Vagina (tissue), 2 donors: ENCODE results near the gene ARHGAP42. TPM values are rescaled to one million over a fixed set of nuclear protein-coding genes. Genes with fewer than 3 reads are reported as not detected.

ENCODE experiments used
- DNase-seq, 2 donors: peaks; one replicate each; pipeline ENCODE4 v3.0.0-alpha.2; 2017; ENCODE audit errors: extremely low spot score in 2 of 2
- H3K27ac ChIP-seq: fragments of 200-600 bp; sonication (generic); one replicate; pipeline ENCODE4 v1.5.1; 2019
- H3K27me3 ChIP-seq: fragments of 200-600 bp; sonication (generic); one replicate; pipeline ENCODE4 v1.5.1; 2019
- H3K36me3 ChIP-seq, 2 donors: fragments of 200-600 bp; sonication (generic); one replicate each; pipeline ENCODE4 v1.5.1; 2017 to 2019
- H3K4me1 ChIP-seq: fragments of 200-600 bp; sonication (generic); one replicate; pipeline ENCODE4 v1.5.1; 2019
- H3K4me3 ChIP-seq, 2 donors: fragments of 200-600 bp; sonication (generic); 1 replicate in 1 of 2; 2 replicates in 1 of 2; pipeline ENCODE4 v1.5.1; 2016 to 2019
- H3K9me3 ChIP-seq: fragments of 200-600 bp; sonication (generic); one replicate; pipeline ENCODE4 v1.5.1; 2019
- POLR2A ChIP-seq, 2 donors: fragments of 450-650 bp; IDR thresholded peaks; one replicate each; pipeline ENCODE4 v1.6.1; 2017; ENCODE audit warnings: antibody characterized with exemption in 2 of 2, mild to moderate bottlenecking in 2 of 2, moderate library complexity in 2 of 2
- POLR2AphosphoS5 ChIP-seq, 2 donors: sonication (generic); formaldehyde crosslinking; IDR thresholded peaks; one replicate each; pipeline ENCODE4 v1.9.0; 2017; ENCODE audit warnings: antibody characterized with exemption in 2 of 2, mild to moderate bottlenecking in 2 of 2, low read depth in 1 of 2; ENCODE audit not compliant: insufficient read depth in 1 of 2
- intact Hi-C: fragments of 100-400 bp; cut with DNase I; formaldehyde crosslinking; loops from one replicate; pipeline ENCODE4 v1.15.1; 2023
- total RNA-seq: library from RNA; depleted of rRNA; stranded (reverse); fragments of >200 nt; gene quantifications from one replicate; pipeline ENCODE4 v1.2.3, GENCODE V29; 2016
- TF ChIP-seq, protein P1 (sequence below), 3 experiments: fragments of 450-650 bp in 2 of 3; fragments of 200-600 bp in 1 of 3; sonication (generic) in 1 of 3; IDR thresholded peaks; one replicate each; pipeline ENCODE4 v1.5.1; 2017 to 2019; ENCODE audit warnings: antibody characterized with exemption in 3 of 3, mild to moderate bottlenecking in 2 of 3, moderate library complexity in 2 of 3

Gene ARHGAP42
- total RNA-seq, 1 donor from 2014 or later: 5.9 TPM

DNA sequence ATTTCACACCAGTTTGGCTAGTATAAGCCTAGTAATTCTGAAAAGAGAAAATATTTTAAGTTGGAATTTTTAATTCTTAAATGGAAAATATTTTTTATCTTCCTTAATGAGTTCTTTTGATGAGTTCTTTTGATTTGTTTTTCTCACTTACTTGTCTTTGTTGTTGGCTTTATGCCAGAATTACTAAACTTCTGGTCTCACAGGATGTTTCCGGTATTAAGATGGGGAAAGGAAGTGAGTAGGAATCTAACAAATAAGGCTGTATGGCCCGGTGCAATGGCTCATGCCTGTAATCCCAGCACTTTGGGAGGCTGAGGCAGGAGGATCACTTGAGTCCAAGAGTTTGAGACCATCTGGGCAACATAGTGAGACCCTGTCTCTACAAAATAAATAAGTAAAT lies 106.4 kb downstream of the ARHGAP42 start:
- peaks cover 6% of the 10 kb centered on the region for H3K4me1 ChIP-seq
- H3K36me3 ChIP-seq: no peaks in the 10 kb centered on the region
- H3K27ac ChIP-seq: no peak overlapping the region
- no peaks in the 10 kb centered on the region for H3K27me3 ChIP-seq
- no peak overlapping the region for H3K4me3 ChIP-seq
- no peaks in the 10 kb centered on the region for H3K9me3 ChIP-seq
- no peak for DNase-seq
- intact Hi-C loops: no loop called here
- no peak for TF ChIP-seq POLR2A (IDR thresholded peaks at IDR 0.05)
- TF ChIP-seq, protein P1, sequence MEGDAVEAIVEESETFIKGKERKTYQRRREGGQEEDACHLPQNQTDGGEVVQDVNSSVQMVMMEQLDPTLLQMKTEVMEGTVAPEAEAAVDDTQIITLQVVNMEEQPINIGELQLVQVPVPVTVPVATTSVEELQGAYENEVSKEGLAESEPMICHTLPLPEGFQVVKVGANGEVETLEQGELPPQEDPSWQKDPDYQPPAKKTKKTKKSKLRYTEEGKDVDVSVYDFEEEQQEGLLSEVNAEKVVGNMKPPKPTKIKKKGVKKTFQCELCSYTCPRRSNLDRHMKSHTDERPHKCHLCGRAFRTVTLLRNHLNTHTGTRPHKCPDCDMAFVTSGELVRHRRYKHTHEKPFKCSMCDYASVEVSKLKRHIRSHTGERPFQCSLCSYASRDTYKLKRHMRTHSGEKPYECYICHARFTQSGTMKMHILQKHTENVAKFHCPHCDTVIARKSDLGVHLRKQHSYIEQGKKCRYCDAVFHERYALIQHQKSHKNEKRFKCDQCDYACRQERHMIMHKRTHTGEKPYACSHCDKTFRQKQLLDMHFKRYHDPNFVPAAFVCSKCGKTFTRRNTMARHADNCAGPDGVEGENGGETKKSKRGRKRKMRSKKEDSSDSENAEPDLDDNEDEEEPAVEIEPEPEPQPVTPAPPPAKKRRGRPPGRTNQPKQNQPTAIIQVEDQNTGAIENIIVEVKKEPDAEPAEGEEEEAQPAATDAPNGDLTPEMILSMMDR (IDR thresholded peaks at IDR 0.05): no peak
- TF ChIP-seq POLR2AphosphoS5 (IDR thresholded peaks at IDR 0.05; ENCODE audit: insufficient read depth in 1 of 2, low read depth in 1 of 2): no peak

DNA sequence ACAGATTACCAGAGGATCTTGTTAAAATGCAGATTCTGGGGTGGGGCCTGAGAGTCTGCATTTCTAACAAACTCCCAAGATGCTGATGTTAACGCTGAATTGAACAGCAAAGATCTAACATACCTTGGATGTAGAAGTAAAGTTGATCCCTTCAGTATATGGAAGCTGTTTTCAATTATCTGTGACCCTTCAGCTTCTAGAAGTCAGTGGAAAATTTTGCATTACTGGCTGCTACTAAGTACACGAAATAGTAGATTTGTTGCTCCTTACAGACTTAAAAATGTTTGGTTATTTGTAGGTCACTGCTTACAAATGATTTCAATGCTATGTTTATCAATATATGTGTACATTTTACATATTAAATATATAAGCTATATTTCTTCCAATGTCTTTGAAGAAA lies 107.4 kb downstream of the ARHGAP42 start:
- no peak for DNase-seq
- TF ChIP-seq POLR2AphosphoS5 (IDR thresholded peaks at IDR 0.05; ENCODE audit: insufficient read depth in 1 of 2, low read depth in 1 of 2) (no peak), POLR2A (IDR thresholded peaks at IDR 0.05) (no peak)
- TF ChIP-seq, protein P1 (IDR thresholded peaks at IDR 0.05): no peak
- no peaks in the 10 kb centered on the region for H3K9me3 ChIP-seq
- H3K36me3 ChIP-seq: no peaks in the 10 kb centered on the region
- H3K27me3 ChIP-seq: no peaks in the 10 kb centered on the region
- no peak overlapping the region for H3K27ac ChIP-seq
- intact Hi-C loops: no loop called here
- no peaks in the 10 kb centered on the region for H3K4me1 ChIP-seq
- H3K4me3 ChIP-seq: no peak overlapping the region

DNA sequence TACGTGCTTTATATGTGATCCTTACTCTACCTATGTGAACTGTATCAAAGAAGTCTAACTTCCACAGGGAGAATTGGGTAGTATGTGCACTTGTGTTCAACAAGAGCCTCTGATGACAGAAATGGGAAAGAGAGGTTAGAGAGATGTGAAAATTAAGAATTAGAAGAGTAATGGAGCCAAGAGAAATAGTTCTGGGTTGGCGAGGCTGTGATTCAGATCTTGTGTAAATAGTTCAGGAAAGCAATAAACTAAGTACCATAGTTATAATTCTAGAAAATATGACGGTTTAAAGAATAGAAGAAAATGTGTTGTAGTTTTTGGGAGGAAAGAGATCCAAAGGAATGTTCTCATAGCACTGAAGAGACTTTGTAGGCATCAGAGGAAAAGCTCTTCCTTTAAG lies 112.4 kb downstream of the ARHGAP42 start:
- TF ChIP-seq POLR2A (IDR thresholded peaks at IDR 0.05) (no peak), POLR2AphosphoS5 (IDR thresholded peaks at IDR 0.05; ENCODE audit: insufficient read depth in 1 of 2, low read depth in 1 of 2) (no peak)
- TF ChIP-seq, protein P1 (IDR thresholded peaks at IDR 0.05): no peak
- no peak overlapping the region for H3K4me3 ChIP-seq
- intact Hi-C loops: no loop called here

DNA sequence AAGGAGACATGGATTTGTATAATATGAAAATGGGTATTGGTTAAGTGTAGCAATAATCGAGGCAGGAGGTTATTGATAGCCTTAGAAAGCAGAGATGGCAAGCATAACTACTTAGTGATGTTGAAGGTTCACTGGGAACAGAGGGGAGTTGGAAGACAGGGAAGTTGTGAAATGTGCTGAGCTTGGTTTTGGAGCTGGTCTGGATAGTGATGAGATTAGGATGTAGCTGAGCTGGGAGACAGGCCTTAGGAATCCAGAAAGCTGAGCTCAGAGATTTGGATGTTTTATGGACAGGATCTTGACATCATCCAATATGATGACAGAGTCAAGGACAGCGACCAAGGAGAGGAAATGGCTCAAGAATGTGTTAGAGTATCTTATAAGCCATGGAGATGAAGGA lies 113.1 kb downstream of the ARHGAP42 start:
- H3K4me1 ChIP-seq: no peaks in the 10 kb centered on the region
- no peaks in the 10 kb centered on the region for H3K27me3 ChIP-seq
- DNase-seq: no peak
- no peak overlapping the region for H3K27ac ChIP-seq
- intact Hi-C loops: no loop called here
- no peaks in the 10 kb centered on the region for H3K36me3 ChIP-seq
- no peaks in the 10 kb centered on the region for H3K9me3 ChIP-seq
- no peak overlapping the region for H3K4me3 ChIP-seq
- TF ChIP-seq POLR2A (IDR thresholded peaks at IDR 0.05): no peak
- TF ChIP-seq, protein P1 (IDR thresholded peaks at IDR 0.05): no peak
- no peak for TF ChIP-seq POLR2AphosphoS5 (IDR thresholded peaks at IDR 0.05; ENCODE audit: insufficient read depth in 1 of 2, low read depth in 1 of 2)

More for the DNA sequence above, 112.4 kb downstream of the ARHGAP42 start:
- no peak for DNase-seq
- no peaks in the 10 kb centered on the region for H3K27me3 ChIP-seq
- no peaks in the 10 kb centered on the region for H3K4me1 ChIP-seq
- H3K27ac ChIP-seq: no peak overlapping the region
- H3K9me3 ChIP-seq: no peaks in the 10 kb centered on the region
- H3K36me3 ChIP-seq: no peaks in the 10 kb centered on the region

DNA sequence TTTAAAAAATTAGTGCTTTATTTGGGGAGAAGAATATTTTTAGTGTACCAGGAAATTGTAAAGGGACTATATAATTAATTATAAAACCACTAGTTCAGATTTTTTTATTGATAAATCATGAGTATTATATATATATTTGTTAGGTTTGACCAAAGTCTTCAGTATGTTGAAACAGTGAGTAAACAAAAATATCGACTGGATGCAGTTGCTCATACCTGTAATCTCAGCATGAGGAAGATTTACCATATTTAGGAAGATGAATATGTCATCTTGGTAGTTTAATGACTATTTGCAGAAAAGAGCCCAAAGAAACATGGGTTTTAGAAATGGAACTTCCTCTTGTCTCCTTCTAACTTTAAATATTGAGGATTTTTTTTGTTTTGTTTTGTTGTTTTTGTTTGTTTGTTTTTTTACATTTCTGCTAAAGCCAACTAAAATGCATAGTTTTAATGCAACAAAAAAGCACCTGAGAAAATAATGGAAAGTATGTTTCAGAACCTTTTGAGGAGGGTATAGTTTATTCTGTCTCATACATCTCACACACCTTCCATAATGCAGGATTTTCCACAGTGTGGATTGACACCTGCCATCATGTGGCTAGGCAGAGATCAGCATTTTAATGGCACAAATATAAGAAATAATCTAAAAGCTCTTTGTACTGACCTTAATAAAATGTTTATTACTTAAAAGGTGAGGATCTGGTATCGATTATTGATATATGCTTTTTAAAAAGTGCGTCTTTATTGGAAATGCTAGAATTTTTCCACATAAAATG lies 114.3 kb downstream of the ARHGAP42 start:
- H3K27ac ChIP-seq: no peak overlapping the region
- no peaks in the 10 kb centered on the region for H3K36me3 ChIP-seq
- H3K27me3 ChIP-seq: no peaks in the 10 kb centered on the region
- TF ChIP-seq, protein P1 (IDR thresholded peaks at IDR 0.05): no peak
- TF ChIP-seq POLR2A (IDR thresholded peaks at IDR 0.05) (no peak), POLR2AphosphoS5 (IDR thresholded peaks at IDR 0.05; ENCODE audit: insufficient read depth in 1 of 2, low read depth in 1 of 2) (no peak)
- H3K9me3 ChIP-seq: no peaks in the 10 kb centered on the region
- no peak for DNase-seq
- intact Hi-C loops: no loop called here
- H3K4me3 ChIP-seq: no peak overlapping the region
- H3K4me1 ChIP-seq: no peaks in the 10 kb centered on the region
